GM21390 (cell line): ENCODE data around the gene SMIM41.
A peak's percentile ranks its signal among the peaks of the same experiment; 100 is the strongest.
"Not testable (repeated sequence)": the region's sequence is repeated elsewhere in the genome, so short reads cannot be mapped to it uniquely, and the experiment has no call there.

Experiments used
- ATAC-seq: cut with Tn5 transposase; IDR thresholded peaks from one replicate; pipeline ENCODE4 v1.9.1; 2021; ENCODE audit not compliant: unreplicated experiment

SMIM41 gene

DNA sequence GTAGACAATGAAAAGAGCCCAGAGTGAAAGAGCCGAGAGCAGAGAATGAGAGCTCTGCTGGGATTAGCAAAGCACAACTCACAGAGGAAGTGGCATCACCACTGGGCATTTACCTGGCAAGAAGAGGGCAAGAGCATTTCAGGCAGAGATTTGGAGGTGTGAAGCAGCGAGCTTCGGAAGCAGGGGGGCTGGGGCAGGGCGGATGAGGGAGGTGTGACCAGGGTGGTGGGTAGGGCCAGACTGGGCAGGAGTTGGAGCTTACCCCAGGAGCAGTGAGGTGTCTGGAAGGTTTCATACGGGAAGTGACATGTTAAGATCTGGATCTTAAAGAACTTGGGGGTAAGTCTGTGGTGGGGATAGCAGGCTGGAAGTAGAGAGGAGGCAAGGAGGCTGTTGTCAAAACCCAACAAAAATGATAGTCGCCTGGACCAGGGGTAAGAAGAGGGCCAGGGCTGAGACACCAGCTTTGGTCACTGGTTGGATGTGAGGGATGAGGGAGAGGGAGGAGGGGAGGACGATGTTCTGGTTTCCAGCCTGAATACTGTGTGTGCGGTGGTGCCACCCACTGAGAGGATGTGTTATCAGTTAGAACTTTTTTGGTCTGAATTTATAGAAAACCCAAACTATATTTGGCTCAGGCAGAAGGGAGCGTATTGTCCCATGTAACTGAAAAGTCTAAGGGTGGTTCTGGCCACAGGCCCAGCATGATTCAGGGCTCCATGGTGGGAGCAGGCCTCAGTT is 5.2 kb downstream of the SMIM41 start:
- no peak for ATAC-seq

DNA sequence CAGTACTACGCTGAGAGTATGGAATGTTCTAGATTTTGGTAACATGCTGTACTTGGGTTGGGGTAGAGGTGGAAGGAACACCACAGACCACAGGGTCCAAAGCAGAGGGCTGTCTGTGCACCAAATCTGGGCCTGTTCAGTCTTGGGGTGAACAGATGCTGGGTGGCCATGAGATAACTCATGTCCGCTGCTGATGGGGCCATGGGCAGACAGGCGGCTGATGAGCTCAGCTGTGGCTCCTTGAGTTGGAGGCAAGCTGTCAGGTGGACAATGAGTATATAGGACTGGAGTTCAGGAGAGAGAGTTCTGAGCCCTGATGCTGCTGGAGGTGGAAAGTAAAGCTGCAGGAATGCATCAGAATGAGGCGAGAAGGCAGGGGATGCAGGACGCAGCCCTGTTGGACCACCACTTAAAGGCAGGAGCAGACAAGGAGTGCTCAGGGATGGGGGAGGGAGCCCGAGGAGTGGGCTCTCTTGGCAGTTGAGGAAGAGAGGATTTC is 6.2 kb downstream of the SMIM41 start:
- no peak for ATAC-seq

DNA sequence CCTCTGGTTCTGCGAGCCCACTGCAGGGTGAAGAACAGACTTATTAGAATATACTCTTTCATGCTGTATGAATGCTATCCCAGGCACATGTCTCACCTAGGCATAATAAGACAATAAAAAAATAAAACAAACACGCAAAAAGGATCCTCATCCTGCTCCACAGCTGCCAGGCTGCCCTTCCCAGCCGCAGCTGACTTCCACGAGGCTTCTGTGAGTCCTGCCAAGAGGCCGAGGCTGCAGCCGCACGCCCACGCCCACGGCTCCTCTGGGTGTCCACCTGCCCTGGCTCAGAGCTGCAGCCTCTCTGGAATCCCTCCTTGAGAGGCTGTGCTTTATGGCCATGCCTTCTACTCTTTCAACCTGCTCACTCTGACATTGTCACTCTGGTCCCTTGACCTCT is 6.9 kb downstream of the SMIM41 start:
- ATAC-seq, result no peak

DNA sequence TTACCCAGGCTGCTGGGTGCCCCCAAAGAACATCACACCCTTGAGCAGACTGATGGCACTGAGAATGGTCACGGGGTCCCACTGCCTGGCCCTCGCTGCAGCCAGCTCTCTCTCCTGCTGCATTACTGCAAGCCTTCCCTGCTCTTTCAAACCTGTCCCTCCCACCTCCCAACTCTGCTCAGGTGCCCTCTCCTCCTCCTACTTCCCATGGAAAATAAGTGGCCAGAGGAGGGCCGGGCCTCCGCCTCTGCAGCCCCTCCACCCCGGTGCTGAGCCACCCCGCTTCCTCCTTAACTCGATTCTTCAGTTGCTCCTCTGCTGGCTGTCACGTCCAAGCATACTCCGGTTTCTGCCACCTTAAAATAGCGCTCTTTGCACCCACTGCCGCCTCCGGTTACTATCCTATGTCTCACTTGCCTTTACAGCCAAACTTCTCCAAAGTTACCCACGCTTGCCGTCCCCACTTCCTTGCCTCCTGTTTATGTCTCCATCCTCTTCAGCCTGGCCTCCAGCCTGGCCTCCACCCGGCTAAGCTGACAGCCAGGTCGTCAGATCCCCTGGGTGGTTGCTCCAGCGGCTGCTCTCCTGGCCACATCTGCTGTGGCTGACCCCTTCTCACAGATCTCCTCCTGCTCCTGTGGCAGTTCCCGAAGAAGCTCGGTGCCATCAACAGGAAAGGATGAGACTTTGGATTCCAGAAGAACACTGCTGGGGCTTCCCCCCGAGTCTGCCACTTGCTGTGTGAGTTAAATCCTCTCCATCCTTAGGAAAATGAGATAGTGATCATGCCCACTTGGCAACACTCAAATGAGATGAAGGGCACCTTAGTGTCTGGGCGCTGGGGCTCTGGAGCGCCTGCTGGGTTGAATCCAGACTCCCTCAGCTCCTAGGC is 7.7 kb downstream of the SMIM41 start:
- no peak for ATAC-seq

DNA sequence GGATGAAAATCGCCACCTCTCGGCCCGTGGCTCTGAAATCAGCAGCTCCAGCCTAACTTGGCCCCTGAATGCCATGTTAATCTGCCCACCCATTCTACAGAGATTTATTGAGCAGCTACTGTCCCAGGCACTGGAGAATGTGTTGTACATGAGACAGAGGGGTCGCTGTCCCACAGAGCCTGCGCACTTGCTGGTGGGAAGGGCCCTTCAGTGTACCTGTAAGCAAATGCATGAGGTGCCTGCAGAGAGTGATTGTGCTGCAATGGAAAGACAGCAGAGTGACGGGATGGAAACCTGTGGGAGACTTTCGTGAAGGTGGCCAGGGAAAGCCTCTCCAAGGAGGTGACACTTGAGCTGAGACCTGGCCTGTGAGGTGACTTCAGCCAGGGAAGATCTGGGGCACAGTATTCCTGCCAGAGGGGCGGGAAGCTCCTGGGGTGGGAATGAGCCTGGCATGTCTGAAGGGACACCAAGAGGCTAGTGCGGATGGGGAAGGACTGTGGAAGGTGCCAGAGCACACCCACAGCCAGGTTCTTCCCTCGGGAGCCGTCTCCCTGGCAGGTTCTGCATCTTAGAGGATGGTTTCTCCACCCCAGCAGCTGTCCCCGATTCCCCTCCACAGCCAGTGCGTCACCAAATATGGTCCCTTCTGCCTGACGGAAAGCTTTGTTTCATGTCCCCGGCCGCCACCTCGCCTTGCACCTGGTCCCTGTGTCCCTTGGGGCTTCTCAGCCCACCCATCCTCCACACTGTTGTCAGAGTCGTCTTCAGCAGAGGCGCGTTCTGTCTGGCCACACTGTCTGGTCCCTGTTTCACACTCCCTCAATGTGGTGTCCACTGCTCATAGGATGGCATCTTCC is 8.7 kb downstream of the SMIM41 start:
- ATAC-seq, result peak; percentile 48

DNA sequence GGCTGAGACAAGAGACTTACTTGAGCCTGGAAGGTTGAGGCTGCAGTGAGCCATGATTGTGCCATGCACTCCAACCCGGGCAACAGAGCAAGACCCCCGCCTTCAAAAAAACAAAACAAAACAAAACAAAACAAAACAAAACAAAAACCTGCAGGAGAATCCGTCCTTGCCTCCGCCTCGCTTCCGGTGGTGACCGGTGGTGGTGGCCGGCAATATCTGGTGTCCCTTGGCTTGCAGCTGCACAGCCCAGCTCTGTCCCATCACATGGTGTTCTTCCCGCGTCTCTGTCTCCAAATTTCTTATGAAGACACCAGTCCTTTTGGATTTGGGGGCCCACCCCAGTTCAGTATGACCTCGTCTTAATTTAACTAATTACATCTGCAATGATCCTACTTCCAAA is 10.0 kb downstream of the SMIM41 start:
- no peak for ATAC-seq

DNA sequence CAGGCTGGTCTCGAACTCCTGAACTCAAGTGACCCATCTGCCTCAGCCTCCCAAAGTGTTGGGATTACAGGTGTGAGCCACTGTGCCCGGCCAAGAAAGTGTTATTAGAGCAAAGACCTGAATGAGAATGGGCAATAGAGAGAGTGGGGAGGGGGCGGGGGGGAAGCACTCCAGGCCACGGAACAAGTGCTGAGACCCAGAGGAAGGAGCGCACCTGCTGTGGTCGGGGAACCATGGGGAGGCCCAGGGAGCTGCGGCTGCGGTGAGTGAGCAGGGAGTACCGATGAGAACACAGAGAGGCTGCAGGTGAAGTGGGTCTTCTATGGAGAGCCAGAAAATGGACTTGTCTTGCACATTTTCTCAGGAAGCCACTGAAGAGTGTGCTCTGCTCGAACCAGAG is 10.8 kb downstream of the SMIM41 start:
- no peak for ATAC-seq

DNA sequence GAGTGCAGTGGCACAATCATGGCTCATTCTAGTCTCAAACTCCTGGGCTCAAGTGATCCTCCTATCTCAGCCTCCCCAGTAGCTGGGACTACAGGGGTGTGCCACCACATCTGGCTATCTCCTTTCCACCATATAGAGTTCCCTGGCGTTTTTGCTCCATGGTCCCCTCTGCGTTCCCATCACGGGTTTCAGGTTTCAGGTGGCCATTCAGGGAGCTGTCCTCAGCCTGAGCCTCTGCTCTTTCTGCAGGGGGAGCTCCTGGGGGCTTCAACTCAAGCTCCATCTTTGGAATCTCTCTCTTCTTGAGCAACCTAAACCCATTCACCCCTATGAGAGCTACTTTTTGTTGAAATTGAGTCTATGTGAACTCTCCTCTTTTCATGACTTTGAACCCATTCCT is 11.6 kb downstream of the SMIM41 start:
- ATAC-seq, result no peak

DNA sequence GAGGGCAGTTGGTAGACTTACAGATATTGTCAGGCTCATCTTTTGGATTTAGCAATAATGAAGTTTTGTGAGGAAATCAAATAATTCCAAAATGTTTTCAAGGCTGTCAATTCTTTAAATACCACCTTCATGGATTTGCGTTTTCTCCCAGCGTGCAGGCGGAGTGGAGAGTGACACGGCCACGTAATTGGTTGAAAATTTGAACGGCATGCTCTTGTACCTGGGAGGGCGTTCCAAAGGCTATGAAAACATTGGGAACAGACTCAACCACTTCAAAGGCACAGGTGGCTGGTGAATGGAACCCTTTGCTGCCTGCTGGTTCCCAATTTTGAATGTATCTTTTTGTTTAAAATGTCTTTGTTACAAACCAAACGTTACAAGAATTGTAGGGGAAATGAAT is 12.4 kb downstream of the SMIM41 start:
- ATAC-seq, result no peak

DNA sequence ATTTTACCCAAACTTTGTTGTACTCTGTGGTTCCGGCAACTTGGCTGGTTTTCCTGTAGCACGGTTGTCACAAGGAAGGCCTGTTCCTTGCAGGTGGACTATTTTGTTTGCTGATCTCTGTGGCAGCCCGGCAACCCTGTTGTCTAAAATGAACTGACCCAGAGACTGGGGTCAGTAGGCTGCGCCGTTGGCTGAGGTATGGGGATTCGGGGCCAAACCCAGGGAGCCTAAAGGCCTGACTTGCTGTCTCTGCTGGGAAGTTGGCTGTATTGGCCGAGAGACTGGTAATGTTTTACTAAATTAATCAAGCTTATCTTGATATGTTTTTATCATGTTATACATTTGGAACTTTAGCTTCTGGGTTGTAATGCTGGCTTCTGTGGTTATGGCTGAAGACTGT is 13.8 kb downstream of the SMIM41 start:
- ATAC-seq, result no peak

DNA sequence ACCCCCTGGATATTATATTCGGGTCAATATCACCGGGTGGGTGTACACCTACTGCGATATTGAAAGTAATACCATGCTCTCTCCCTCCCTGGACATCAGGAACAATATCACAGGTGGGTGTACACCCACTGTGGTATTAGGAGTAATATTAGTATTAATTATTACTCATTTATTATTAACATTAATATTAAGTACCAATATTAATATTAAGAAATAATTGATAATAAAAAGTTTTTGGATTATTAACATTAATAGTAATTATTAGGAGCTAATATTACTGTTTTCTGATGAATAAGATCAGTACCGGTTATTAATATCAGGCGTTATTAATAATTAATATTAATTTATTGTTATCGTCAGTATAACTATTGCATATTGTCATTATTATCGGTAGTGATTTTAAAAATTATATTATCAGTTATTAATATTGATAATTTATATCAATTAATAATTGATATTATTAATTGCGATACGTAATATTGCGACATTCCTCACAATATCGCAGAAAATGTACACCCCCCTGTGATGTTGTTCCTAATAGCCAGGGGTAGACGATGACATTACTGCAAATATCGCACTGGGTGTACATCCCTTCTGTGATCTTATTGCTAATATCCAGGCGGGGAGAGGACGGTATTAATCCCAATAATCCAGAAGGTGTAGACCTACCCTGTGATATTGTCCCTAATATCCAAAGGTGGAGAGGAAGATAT is 17.0 kb downstream of the SMIM41 start:
- no peak for ATAC-seq

DNA sequence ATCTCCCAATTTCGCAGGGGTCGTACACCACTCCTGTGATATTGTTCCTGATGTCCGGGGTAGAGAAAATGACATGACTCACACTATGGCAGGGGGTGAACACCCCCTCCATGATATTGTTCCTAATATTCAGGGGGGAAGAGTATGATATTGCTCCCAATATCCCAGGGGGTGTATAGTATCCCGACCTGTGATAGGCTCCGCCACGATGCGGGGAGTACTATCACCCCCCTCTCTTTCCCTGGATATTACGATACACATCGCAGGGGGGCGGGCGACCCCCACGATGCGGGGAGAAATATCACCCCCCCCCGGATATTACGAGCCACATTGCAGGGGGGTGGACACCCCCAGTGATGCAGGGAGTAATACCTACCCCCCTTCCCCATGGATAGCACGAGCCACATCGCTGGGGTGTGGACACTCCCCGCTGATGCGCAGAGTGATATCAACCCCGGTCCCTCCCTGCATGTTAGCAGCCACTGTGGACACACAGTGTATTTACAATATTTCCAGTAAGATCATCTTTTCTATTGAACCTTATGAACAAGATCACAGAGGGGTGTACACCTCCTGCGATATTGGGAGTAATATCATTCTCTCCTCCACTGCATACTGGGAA is 17.7 kb downstream of the SMIM41 start:
- no peak for ATAC-seq

DNA sequence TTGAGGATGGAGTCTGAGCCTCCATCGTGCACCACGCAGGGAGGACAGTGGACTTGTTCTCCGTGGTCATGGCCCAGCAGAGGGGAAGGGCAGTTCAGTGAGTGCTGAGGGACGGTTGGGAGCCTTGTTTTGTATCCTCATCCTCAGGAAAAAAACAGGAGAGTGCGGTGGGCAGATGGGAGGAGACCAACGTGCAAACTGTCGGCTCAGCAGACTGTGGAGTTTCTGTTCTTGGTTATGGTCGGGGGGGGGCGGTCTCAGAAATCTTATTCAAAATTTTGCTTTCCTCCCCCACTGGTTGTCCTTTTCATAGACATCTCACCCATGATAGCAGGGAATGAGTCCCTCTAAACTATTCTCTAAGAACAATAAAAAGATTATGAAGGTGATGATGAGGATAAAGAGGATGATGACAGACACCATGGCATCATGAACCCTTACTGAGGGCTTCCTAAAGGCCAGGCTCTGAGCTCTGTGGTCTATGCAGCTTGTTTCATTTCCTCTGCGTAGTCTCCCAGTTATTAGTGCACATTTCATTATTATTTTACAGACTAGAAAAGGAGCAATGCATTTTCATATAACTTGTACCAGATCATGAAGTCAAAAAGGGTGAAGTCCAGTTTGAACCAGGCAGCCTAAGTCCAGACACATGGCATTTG is 25.1 kb downstream of the SMIM41 start:
- ATAC-seq, result not testable (repeated sequence)

DNA sequence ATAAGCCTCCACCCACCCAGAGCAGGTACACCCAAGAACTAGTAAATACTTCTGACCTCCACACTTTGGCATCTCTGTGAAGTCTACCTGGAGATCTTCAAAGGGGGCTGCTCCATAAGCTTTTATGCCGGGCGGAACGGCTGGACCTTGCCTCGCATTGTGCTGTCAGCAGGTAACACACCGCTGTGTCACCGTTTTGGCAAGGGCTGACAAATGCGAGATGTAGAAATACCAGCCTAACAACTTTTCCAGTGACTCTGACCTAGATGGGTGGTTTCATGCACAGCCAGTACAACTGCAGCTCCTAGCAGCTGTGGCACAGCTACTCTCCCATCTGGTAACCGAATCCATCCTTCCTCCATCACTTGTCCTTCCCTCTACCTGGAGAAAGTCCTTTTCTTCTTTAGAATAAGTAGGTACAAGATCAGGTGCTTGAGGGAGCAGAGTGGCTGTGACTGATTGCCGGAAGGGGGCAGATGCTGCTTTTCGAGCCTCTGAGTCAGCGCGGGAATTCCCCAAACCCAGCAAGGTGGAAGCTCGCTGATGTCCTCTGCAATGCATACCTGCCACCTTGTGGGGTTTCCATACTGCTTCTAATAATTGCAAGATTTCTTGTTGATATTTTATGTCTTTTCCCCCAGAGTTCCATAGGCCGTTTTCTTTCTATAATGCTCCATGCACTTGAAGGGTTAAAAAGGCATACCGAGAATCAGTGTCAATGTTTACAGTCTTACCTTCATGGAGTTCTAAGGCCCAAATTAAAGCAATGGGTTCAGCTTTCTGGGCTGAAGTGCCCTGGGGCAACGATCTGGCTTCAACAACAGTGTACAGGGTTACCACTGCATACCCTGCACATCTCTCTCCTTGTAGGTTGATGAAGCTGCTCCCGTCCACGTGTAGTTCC is 37.0 kb downstream of the SMIM41 start:
- not testable (repeated sequence) for ATAC-seq

DNA sequence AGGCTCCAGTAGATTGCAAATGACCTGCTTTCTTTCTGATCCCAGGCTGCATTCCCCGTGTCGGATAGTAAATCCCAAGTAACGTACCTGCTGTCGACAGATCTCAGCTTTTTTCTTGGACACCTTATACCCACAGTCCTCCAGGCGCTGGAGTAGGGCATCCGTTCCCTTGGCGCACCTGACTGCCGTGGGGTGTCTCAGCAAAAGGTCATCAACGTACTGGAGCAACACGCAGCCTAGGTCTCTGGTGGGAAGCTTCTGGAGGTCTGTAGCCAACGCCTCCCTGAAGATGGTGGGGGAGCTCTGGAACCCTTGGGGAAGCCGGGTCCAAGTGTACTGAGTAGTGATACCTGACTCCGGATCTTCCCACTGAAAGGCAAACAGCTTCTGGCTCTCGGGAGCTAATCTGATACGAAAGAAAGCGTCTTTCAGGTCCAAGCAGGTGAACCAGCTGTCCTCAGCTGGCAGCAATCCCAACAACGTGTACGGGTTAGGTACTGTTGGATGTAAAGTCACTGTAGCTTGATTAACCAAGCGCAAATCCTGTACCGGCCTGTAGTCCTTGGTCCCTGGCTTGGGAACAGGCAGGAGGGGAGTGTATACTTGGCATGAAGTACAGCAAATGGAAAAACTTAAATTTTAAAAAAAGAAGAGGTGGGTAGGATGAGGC is 38.4 kb downstream of the SMIM41 start:
- peak; percentile 26 for ATAC-seq

DNA sequence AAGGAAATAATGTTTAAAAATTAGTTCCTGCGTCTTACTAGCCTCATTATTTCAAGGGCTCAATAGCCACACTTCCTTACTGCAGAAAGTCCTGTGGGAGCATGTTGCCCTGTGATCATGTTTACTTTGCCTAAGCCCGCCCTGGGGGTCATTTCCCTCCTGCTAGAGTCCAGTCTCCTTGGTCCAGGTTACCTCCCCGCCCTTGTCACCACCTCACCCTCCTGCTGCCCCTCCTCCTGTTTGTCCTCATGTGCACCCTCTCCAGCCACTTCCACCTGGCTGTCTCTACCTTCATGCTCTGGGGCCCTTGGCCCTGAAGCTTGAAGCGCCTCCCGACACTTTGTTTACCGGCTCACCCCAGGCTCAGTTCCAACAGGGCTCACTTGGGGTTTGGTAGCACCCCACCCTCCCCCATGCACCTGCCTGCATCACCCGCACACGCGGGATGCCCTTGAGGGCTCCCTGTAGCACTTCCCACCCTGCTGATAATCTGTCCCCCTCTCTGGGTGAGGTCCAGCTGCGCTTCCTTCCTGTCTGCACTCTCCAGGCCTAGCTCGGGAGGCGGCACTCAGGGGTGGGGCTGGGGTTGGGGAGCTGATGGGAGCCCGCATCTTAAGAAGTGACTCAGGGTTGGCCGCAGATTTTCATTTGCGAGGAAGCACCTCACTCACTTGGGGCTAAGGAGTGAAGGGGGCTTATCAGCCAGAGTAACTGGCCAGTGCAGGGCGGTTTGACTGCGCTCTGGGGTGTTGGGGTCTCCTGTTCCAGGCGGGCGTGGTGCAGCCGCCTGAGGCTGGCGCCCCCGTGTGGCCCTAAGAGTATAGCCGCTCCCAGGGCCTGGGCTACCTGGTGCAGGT is 40.1 kb downstream of the SMIM41 start:
- no peak for ATAC-seq
